LNCAP (cell line): ENCODE data around the gene SLC52A1.

Experiments used
- TF ChIP-seq, protein P1 (sequence below): fragments of 450-650 bp; IDR thresholded peaks from 2 replicates; pipeline ENCODE4 v1.5.1; 2017; ENCODE audit warnings: mild to moderate bottlenecking

SLC52A1 gene

DNA sequence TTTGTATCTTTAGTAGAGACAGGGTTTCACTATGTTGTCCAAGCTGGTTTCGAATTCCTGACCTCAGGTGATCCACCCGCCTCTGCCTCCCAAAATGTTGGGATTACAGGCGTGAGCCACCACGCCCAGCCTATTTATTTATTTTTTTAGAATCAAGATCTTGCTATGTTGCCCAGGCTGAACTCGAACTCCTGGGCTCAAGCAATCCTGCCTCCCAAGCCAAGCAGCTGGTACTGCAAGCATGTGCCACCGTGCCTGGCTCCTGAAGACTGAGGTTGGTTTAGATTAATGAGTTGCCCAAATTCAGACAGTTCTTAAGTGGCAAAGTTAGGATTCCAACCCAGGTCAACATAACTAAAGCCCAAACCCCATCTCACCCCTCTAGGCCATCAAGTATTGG is 7.9 kb downstream of the SLC52A1 start:
- TF ChIP-seq, protein P1, sequence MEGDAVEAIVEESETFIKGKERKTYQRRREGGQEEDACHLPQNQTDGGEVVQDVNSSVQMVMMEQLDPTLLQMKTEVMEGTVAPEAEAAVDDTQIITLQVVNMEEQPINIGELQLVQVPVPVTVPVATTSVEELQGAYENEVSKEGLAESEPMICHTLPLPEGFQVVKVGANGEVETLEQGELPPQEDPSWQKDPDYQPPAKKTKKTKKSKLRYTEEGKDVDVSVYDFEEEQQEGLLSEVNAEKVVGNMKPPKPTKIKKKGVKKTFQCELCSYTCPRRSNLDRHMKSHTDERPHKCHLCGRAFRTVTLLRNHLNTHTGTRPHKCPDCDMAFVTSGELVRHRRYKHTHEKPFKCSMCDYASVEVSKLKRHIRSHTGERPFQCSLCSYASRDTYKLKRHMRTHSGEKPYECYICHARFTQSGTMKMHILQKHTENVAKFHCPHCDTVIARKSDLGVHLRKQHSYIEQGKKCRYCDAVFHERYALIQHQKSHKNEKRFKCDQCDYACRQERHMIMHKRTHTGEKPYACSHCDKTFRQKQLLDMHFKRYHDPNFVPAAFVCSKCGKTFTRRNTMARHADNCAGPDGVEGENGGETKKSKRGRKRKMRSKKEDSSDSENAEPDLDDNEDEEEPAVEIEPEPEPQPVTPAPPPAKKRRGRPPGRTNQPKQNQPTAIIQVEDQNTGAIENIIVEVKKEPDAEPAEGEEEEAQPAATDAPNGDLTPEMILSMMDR: no peak

DNA sequence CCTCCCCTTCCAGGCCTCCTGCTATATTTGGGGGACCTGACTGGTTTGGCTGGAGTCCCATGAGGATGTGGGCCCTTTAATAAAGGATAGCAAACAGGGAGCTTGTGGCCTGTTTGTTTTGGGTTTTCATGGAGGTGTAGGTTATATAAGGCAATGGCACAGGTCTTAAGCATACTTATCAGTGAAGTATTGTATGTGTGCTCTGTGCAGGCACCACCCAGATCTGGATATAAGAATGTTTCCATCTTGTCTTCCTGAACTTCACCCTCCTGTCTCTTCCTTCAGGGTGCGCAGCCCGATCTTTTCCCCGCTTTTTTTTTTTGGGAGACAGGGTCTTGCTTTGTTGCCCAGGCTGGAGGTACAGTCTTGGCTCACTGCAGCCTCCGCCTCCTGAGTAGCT is 10.6 kb downstream of the SLC52A1 start:
- TF ChIP-seq, protein P1: no peak

DNA sequence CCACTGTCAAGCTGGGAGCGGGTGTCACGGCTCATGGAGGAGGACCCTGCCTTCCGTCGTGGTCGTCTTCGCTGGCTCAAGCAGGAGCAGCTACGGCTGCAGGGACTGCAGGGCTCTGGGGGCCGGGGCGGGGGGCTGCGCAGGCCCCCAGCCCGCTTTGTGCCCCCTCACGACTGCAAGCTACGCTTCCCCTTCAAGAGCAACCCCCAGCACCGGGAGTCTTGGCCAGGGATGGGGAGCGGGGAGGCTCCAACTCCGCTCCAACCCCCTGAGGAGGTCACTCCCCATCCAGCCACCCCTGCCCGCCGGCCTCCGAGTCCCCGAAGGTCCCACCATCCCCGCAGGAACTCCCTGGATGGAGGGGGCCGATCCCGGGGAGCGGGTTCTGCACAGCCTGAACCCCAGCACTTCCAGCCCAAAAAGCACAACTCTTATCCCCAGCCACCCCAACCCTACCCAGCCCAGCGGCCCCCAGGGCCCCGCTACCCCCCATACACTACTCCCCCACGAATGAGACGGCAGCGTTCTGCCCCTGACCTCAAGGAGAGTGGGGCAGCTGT is 11.6 kb downstream of the SLC52A1 start:
- TF ChIP-seq, protein P1: no peak

DNA sequence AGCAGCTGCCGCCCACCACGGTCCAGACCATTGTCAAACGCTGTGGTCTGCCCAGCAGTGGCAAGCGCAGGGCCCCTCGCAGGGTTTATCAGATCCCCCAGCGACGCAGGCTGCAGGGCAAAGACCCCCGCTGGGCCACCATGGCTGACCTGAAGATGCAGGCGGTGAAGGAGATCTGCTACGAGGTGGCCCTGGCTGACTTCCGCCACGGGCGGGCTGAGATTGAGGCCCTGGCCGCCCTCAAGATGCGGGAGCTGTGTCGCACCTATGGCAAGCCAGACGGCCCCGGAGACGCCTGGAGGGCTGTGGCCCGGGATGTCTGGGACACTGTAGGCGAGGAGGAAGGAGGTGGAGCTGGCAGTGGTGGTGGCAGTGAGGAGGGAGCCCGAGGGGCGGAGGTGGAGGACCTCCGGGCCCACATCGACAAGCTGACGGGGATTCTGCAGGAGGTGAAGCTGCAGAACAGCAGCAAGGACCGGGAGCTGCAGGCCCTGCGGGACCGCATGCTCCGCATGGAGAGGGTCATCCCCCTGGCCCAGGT is 13.0 kb downstream of the SLC52A1 start:
- TF ChIP-seq, protein P1: no peak

DNA sequence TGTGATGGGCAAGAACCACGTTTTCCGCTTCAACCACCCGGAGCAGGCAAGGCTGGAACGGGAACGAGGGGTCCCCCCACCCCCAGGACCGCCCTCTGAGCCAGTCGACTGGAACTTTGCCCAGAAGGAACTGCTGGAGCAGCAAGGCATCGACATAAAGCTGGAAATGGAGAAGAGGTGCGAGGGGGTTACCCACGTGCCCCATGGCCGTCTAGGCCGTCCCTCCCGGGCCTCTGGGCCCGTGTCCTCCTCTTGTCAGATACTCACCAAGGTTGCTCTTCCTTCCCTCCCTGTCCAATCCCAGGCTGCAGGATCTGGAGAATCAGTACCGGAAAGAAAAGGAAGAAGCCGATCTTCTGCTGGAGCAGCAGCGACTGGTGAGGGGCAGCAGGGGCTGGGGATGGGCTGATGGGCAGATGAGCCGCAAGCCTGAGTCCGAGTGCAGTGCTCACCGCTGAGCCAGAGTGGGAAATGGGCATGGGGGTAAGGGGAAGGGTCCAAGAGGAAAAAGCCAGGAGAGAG is 14.7 kb downstream of the SLC52A1 start:
- TF ChIP-seq, protein P1: no peak

DNA sequence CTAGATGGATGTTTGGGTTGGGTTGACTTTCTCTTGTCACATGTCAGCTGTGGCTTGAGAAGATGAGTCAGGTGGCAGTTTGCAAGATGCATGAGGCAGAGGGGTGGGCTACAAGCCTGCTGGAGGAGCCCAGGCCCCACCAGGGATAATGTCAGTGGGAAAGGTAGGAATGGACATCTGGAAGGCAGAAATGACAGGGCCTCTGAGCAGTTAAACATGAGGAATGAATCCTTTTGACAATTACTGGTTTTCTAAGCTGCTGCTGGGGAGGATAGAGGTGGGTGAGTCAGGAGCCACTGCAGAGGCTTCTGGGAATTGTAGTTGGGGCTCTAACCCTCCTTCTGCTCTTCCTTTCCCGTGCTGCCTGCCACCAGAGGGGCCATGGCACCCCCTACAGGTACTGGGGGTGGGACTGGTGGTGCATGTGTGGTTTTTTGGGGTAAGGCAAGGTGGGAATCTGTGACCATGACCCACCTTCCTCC is 15.7 kb downstream of the SLC52A1 start:
- TF ChIP-seq, protein P1: no peak

DNA sequence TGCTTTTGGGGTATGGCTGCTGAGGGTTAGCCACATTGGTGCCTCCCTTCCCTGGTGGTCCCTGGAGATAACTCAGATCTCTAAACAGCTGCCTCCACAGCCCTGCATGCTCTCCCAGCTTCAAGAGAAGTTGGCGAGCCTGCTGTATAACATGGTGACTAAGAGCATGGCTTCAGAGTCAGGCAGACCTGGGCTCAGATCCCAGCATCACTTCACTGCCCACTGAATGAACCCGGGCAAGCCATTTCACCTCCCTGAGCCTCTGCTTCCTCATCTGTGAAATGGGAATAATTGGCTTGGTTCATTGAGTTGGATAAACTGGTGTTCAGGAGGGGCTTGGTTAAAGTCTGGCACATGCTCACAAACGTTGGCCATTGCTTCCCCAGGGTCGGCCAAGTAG is 20.9 kb downstream of the SLC52A1 start:
- TF ChIP-seq, protein P1: no peak

DNA sequence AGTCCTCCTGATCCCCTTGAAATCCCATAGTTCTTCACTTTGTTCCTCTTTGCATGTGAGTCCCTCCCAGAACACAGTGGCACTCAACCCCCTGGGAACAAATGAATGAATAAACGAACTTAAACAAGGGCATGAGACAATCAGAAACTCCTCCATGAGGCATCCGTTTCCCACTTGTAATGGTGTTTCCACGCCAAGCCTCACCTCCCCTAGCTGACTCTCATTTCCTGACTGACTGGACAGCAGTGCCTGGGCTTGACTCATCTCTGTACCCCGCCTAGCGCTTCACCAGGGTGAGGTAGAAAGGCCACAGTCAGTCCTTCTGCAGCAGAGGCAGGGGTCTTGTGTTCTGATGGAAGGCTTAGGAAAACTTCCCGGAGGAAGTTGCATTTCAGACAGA is 23.3 kb downstream of the SLC52A1 start:
- TF ChIP-seq, protein P1: no peak
